HepG2 (cell line): Measurements from ENCODE around the gene GDI1. TPM values are rescaled to one million over a fixed set of nuclear protein-coding genes. Genes with fewer than 3 reads are reported as not detected.
A peak's percentile ranks its signal among the peaks of the same experiment; 100 is the strongest.

Experiments used
- ATAC-seq: fragments of 200-7000 bp; cut with Tn5 transposase; 3 replicates; pipeline ENCODE4 v1.9.1; 2020; ENCODE audit warnings: mild to moderate bottlenecking, moderate library complexity
- Bru-seq: library from RNA; stranded (reverse); fragments of 400-500 nt; gene quantifications from one replicate; lab custom pipeline; 2021; lab: Mats Ljungman, UMichigan
- BruChase-seq, 2 experiments: library from RNA; stranded (reverse); fragments of 400-500 nt; gene quantifications; one replicate each; lab custom pipeline; 2021; lab: Mats Ljungman, UMichigan
- BruUV-seq: library from RNA; stranded (reverse); fragments of 400-500 nt; replicated peaks from 2 replicates; lab custom pipeline; 2021; lab: Mats Ljungman, UMichigan
- CTCF ChIA-PET: fragments of 300-600 bp; formaldehyde crosslinking; extraction: SDS; loops from one replicate; lab custom pipeline; 2021; ENCODE audit warnings: low total read pairs, inconsistent platforms, low intra/inter-chr PET ratio; lab: Yijun Ruan, JAX
- POLR2A ChIA-PET: fragments of 350-600 bp; sonication (Branson Sonifier 250); formaldehyde crosslinking; loops from one replicate; lab custom pipeline; 2020; ENCODE audit warnings: antibody characterized with exemption, inconsistent platforms; lab: Yijun Ruan, JAX
- DNase-seq: peaks from one replicate; pipeline ENCODE4 v3.0.0-alpha.2; 2015; ENCODE audit warnings: low spot score
- FAIRE-seq: peaks from 3 replicates; lab custom pipeline; 2011; peaks lifted over from hg19 to GRCh38; lab: Jason Lieb, UNC
- H2AFZ ChIP-seq: one replicate; pipeline ENCODE4 v1.6.1; 2011; ENCODE audit warnings: low read length, inconsistent platforms
- H3K27ac ChIP-seq: fragments of 300-600 bp; 3 replicates; pipeline ENCODE4 v1.8.0; 2011; ENCODE audit warnings: mixed run types, mild to moderate bottlenecking, mixed read lengths, low read length, inconsistent platforms; ENCODE audit not compliant: insufficient read depth; ENCODE audit errors: extremely low read length
- H3K27me3 ChIP-seq, 2 experiments: fragments of 200-600 bp in 1 of 2; 2 replicates in 1 of 2; 3 replicates in 1 of 2; pipeline versions ENCODE4 v1.6.0 to v1.8.0; 2011; ENCODE audit warnings: low read length in 2 of 2, mild to moderate bottlenecking in 2 of 2, moderate library complexity in 2 of 2, inconsistent platforms in 1 of 2; ENCODE audit not compliant: insufficient read depth in 2 of 2, control insufficient read depth in 1 of 2
- H3K36me3 ChIP-seq, 2 experiments: fragments of 200-600 bp in 1 of 2; replicated peaks in 1 of 2; 2 replicates in 1 of 2; 3 replicates in 1 of 2; pipeline versions ENCODE4 v1.5.1 to v1.8.0; 2011; ENCODE audit warnings: low read length in 2 of 2, inconsistent platforms in 1 of 2; ENCODE audit not compliant: insufficient read depth in 2 of 2, control insufficient read depth in 1 of 2
- H3K4me1 ChIP-seq: 2 replicates; pipeline ENCODE4 v1.5.1; 2012; ENCODE audit warnings: low read length, inconsistent platforms; ENCODE audit not compliant: insufficient read depth
- H3K4me2 ChIP-seq: 2 replicates; pipeline ENCODE4 v1.6.0; 2011; ENCODE audit warnings: low read depth, low read length, inconsistent platforms
- H3K4me3 ChIP-seq, 3 experiments: fragments of 200-600 bp in 1 of 3; sonication (generic), shearing (Covaris generic) in 1 of 3; replicated peaks in 1 of 3; 2 replicates each; pipeline ENCODE4 v1.5.1; 2011 to 2016; ENCODE audit warnings: low read length in 3 of 3, inconsistent platforms in 2 of 3, low read depth in 2 of 3, mild to moderate bottlenecking in 2 of 3, control low read depth in 1 of 3, mixed read lengths in 1 of 3; ENCODE audit not compliant: insufficient read depth in 1 of 3
- H3K79me2 ChIP-seq: one replicate; pipeline ENCODE4 v1.6.1; 2011; ENCODE audit warnings: low read length, inconsistent platforms; ENCODE audit not compliant: insufficient read depth
- H3K9ac ChIP-seq: 2 replicates; pipeline ENCODE4 v1.6.0; 2011; ENCODE audit warnings: mild to moderate bottlenecking, low read depth, low read length, inconsistent platforms; ENCODE audit not compliant: insufficient read depth
- H3K9me3 ChIP-seq: 2 replicates; pipeline ENCODE4 v1.5.1; 2012; ENCODE audit warnings: mild to moderate bottlenecking, low read length
- H4K20me1 ChIP-seq: 2 replicates; pipeline ENCODE4 v1.6.0; 2011; ENCODE audit warnings: inconsistent platforms, mild to moderate bottlenecking, low read length, moderate library complexity; ENCODE audit not compliant: insufficient read depth
- HOXA3 ChIP-seq: sonication (generic); formaldehyde crosslinking; IDR thresholded peaks from 2 replicates; pipeline ENCODE4 v1.5.0; 2020; ENCODE audit warnings: missing genetic modification reagents
- MEIS2 ChIP-seq: sonication (generic); formaldehyde crosslinking; IDR thresholded peaks from 2 replicates; pipeline ENCODE4 v1.9.0; 2021; ENCODE audit warnings: mild to moderate bottlenecking, missing genetic modification reagents
- PITX1 ChIP-seq: sonication (generic); formaldehyde crosslinking; IDR thresholded peaks from 2 replicates; pipeline ENCODE4 v1.5.1; 2020; ENCODE audit warnings: mild to moderate bottlenecking, missing genetic modification reagents
- STAG1 ChIP-seq: sonication (generic); formaldehyde crosslinking; IDR thresholded peaks from 2 replicates; pipeline ENCODE4 v1.4.0; 2020; ENCODE audit warnings: missing genetic modification reagents
- ZFP37 ChIP-seq: sonication (generic); formaldehyde crosslinking; IDR thresholded peaks from 2 replicates; pipeline ENCODE4 v1.4.0; 2020; ENCODE audit warnings: missing genetic modification reagents, borderline replicate concordance
- ZFY ChIP-seq: sonication (generic); formaldehyde crosslinking; IDR thresholded peaks from 2 replicates; pipeline ENCODE4 v1.4.0; 2020; ENCODE audit warnings: missing genetic modification reagents
- ZNF331 ChIP-seq: sonication (generic); formaldehyde crosslinking; IDR thresholded peaks from 2 replicates; pipeline ENCODE4 v1.4.0; 2020; ENCODE audit warnings: missing genetic modification reagents
- ZNF333 ChIP-seq: sonication (generic); formaldehyde crosslinking; IDR thresholded peaks from 2 replicates; pipeline ENCODE4 v1.4.0; 2020; ENCODE audit warnings: mild to moderate bottlenecking, missing genetic modification reagents, borderline replicate concordance
- ZNF446 ChIP-seq: sonication (generic); formaldehyde crosslinking; IDR thresholded peaks from 2 replicates; pipeline ENCODE4 v1.5.0; 2020; ENCODE audit warnings: mild to moderate bottlenecking, missing genetic modification reagents
- WGBS: methylation state at CpG from one replicate; pipeline ENCODE4 v1.1.6; 2017; ENCODE audit warnings: low lambda C conversion rate; 5-methylcytosine and 5-hydroxymethylcytosine counted together
- in situ Hi-C: cut with HindIII; loops from 2 replicates; pipeline ENCODE4 v1.10.0; 2017; ENCODE audit warnings: low pct_unique_long_range_greater_than_20kb; ENCODE audit not compliant: extremely low pct_ligation_motif_present
- intact Hi-C: fragments of 100-400 bp; cut with micrococcal nuclease; formaldehyde crosslinking; loops from one replicate; pipeline ENCODE4 v1.10.0; 2022; ENCODE audit not compliant: unreplicated experiment
- long read RNA-seq, 2 experiments: library from RNA in 1 of 2; library from polyadenylated mRNA in 1 of 2; stranded (forward) in 1 of 2; unstranded in 1 of 2; transcript quantifications; one replicate each; pipeline ENCODE4 v2.0.0, GENCODE V29; 2019 to 2022
- polyA minus RNA-seq, 3 experiments: library from RNA; depleted of rRNA, polyadenylated mRNA; stranded (reverse); fragments of >200 nt; gene quantifications; 2 replicates each; pipeline ENCODE4 v1.2.3, GENCODE V29; 2011; ENCODE audit warnings: low replicate concordance in 1 of 3
- polyA plus RNA-seq, 8 experiments: library from polyadenylated mRNA; depleted of rRNA in 3 of 8; stranded (reverse) in 7 of 8; unstranded in 1 of 8; fragments of >200 nt; fragmentation: Illumina TruSeq in 4 of 8; extraction: Trizol in 4 of 8; gene quantifications; 2 replicates each; pipeline versions ENCODE4 v1.2.1 to v1.2.3, GENCODE V29; 2011 to 2016; ENCODE audit warnings: low read depth in 4 of 8, missing spikeins in 1 of 8, mixed read lengths in 1 of 8; ENCODE audit not compliant: insufficient read depth in 1 of 8
- total RNA-seq, 5 experiments: library from RNA; depleted of rRNA; stranded (reverse); fragments of >200 nt; fragmentation: Illumina TruSeq; extraction: Trizol; gene quantifications; 2 replicates each; pipeline ENCODE4 v1.2.3, GENCODE V29; 2016; ENCODE audit warnings: low read depth in 1 of 5
- TF ChIP-seq, protein P1 (sequence below): sonication (generic); formaldehyde crosslinking; IDR thresholded peaks from 2 replicates; pipeline ENCODE4 v1.4.0; 2020; ENCODE audit warnings: mild to moderate bottlenecking, missing genetic modification reagents
- TF ChIP-seq, protein P2 (sequence below): IDR thresholded peaks from 2 replicates; pipeline ENCODE4 v1.4.0; 2020; ENCODE audit warnings: mild to moderate bottlenecking, missing genetic modification reagents

Gene GDI1
- total RNA-seq (2016; rRNA removed; fragmentation: Illumina TruSeq; extraction: Trizol): 10.9 and 17.4 TPM in 2 replicates
- total RNA-seq (2016; cell fraction: cytosol; rRNA removed; fragmentation: Illumina TruSeq; extraction: Trizol; ENCODE audit: low read depth): 3.6 and 5.6 TPM in 2 replicates
- total RNA-seq (2016; cell fraction: insoluble cytoplasmic fraction; rRNA removed; fragmentation: Illumina TruSeq; extraction: Trizol): 8.9 and 16.8 TPM in 2 replicates
- total RNA-seq (2016; cell fraction: membrane; rRNA removed; fragmentation: Illumina TruSeq; extraction: Trizol): 7.5 and 7.6 TPM in 2 replicates
- total RNA-seq (2016; cell fraction: nucleus; rRNA removed; fragmentation: Illumina TruSeq; extraction: Trizol): 13.9 and 15.7 TPM in 2 replicates
- polyA plus RNA-seq (2011; rRNA removed): 105 and 124 TPM in 2 replicates
- polyA plus RNA-seq (2011; cell fraction: cytosol; rRNA removed): 60.1 and 62.5 TPM in 2 replicates
- polyA plus RNA-seq (2011; cell fraction: nucleus; rRNA removed): 582 and 608 TPM in 2 replicates
- polyA plus RNA-seq (2012): 57.4 and 84.6 TPM in 2 replicates
- polyA plus RNA-seq (2016; cell fraction: cytosol; fragmentation: Illumina TruSeq; extraction: Trizol; ENCODE audit: low read depth): 3.7 and 4.3 TPM in 2 replicates
- 14.7 and 19.8 TPM in 2 replicates for polyA plus RNA-seq (2016; cell fraction: insoluble cytoplasmic fraction; fragmentation: Illumina TruSeq; extraction: Trizol; ENCODE audit: low read depth)
- 8.3 and 8.4 TPM in 2 replicates for polyA plus RNA-seq (2016; cell fraction: membrane; fragmentation: Illumina TruSeq; extraction: Trizol; ENCODE audit: low read depth)
- polyA plus RNA-seq (2016; cell fraction: nucleus; fragmentation: Illumina TruSeq; extraction: Trizol; ENCODE audit: insufficient read depth, low read depth): 82.9 and 93.3 TPM in 2 replicates
- polyA minus RNA-seq (2011; rRNA and poly(A)+ RNA removed; ENCODE audit: low replicate concordance): 62.2 and 71.5 TPM in 2 replicates
- 25.7 and 26.8 TPM in 2 replicates for polyA minus RNA-seq (2011; cell fraction: cytosol; rRNA and poly(A)+ RNA removed)
- polyA minus RNA-seq (2011; cell fraction: nucleus; rRNA and poly(A)+ RNA removed): 94.9 and 97.9 TPM in 2 replicates
- Bru-seq, nascent RNA: percentile 56 among the genes with signal in this experiment
- percentile 86 among the genes with signal in this experiment for BruChase-seq, experiment 1, labeled RNA remaining after a 6-hour chase
- BruChase-seq, experiment 2, labeled RNA remaining after a 2-hour chase: percentile 72 among the genes with signal in this experiment
- long read RNA-seq, experiment 1, partial matches to known transcripts: 0 of 4 reads
- long read RNA-seq, experiment 1, other reads (novel, unspliced or antisense): 2 of 4 reads
- long read RNA-seq, experiment 2, transcript GDI1-204 (11 exons, 2,474 nt): major isoform, 61 of 98 reads
- long read RNA-seq, experiment 2, partial matches to known transcripts: 29 of 98 reads
- long read RNA-seq, experiment 2, other reads (novel, unspliced or antisense): 5 of 98 reads

DNA sequence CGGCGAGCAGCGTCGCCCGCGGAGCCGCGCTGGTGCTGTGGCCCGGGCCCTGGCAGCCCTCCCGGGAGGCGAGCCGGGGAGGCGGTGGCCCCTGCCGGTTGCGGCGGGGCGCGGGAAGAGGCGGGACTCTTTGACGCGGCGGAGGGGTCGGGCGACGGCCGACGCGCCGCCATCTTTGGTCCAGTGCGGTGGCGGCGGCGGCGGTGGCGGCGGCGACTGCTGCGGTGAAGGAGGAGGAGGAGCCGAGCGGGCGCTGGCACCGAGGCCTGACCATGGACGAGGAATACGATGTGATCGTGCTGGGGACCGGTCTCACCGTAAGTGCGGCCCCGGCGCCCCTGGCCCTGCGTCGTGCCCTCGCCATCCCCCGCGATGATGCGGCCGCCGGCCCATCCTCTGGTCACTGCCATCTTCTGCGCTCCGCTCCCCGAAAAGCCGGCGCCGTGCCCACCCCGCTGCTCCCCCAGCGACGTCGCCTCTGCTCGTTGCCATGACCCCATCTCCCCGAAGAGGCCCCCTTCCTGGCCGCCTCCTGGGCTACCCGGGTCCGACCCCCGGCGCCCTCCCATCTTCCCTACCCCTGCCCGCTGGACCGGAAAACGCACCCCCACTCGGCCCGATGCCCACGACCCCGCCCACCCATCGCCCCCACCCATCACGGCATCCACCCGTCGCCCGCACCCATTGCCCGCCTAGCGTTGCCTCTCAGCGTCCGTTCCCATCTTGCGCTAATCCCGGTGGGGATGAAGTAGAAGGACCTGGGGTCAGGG lies at the start of gene GDI1:
GDI1 (plus strand) TSS at position 172 of the 770 bp plus-strand sequence; CDS start at position 273, 101 bp downstream.
- peaks cover 14% of the 10 kb centered on the region for H3K79me2 ChIP-seq
- POLR2A ChIA-PET: no interaction called here
- DNase-seq: no peak
- TF ChIP-seq PITX1: no peak
- no peak for TF ChIP-seq ZFP37 (CRISPR knock-in tag)
- TF ChIP-seq ZNF331: no peak
- TF ChIP-seq STAG1 (CRISPR knock-in tag): no peak
- no peak for TF ChIP-seq ZNF333 (CRISPR knock-in tag)
- TF ChIP-seq MEIS2 (CRISPR knock-in tag): no peak
- TF ChIP-seq, protein P1, sequence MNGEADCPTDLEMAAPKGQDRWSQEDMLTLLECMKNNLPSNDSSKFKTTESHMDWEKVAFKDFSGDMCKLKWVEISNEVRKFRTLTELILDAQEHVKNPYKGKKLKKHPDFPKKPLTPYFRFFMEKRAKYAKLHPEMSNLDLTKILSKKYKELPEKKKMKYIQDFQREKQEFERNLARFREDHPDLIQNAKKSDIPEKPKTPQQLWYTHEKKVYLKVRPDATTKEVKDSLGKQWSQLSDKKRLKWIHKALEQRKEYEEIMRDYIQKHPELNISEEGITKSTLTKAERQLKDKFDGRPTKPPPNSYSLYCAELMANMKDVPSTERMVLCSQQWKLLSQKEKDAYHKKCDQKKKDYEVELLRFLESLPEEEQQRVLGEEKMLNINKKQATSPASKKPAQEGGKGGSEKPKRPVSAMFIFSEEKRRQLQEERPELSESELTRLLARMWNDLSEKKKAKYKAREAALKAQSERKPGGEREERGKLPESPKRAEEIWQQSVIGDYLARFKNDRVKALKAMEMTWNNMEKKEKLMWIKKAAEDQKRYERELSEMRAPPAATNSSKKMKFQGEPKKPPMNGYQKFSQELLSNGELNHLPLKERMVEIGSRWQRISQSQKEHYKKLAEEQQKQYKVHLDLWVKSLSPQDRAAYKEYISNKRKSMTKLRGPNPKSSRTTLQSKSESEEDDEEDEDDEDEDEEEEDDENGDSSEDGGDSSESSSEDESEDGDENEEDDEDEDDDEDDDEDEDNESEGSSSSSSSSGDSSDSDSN (CRISPR knock-in tag): 0 out of 2 replicates have a peak, but pooled peaks have one; percentile 13
- TF ChIP-seq ZFY (CRISPR knock-in tag): 0 out of 2 replicates have a peak, but pooled peaks have one; percentile 33
- TF ChIP-seq, protein P2, sequence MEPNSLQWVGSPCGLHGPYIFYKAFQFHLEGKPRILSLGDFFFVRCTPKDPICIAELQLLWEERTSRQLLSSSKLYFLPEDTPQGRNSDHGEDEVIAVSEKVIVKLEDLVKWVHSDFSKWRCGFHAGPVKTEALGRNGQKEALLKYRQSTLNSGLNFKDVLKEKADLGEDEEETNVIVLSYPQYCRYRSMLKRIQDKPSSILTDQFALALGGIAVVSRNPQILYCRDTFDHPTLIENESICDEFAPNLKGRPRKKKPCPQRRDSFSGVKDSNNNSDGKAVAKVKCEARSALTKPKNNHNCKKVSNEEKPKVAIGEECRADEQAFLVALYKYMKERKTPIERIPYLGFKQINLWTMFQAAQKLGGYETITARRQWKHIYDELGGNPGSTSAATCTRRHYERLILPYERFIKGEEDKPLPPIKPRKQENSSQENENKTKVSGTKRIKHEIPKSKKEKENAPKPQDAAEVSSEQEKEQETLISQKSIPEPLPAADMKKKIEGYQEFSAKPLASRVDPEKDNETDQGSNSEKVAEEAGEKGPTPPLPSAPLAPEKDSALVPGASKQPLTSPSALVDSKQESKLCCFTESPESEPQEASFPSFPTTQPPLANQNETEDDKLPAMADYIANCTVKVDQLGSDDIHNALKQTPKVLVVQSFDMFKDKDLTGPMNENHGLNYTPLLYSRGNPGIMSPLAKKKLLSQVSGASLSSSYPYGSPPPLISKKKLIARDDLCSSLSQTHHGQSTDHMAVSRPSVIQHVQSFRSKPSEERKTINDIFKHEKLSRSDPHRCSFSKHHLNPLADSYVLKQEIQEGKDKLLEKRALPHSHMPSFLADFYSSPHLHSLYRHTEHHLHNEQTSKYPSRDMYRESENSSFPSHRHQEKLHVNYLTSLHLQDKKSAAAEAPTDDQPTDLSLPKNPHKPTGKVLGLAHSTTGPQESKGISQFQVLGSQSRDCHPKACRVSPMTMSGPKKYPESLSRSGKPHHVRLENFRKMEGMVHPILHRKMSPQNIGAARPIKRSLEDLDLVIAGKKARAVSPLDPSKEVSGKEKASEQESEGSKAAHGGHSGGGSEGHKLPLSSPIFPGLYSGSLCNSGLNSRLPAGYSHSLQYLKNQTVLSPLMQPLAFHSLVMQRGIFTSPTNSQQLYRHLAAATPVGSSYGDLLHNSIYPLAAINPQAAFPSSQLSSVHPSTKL (CRISPR knock-in tag): no peak
- TF ChIP-seq HOXA3 (CRISPR knock-in tag): peak; percentile 81
- TF ChIP-seq ZNF446 (CRISPR knock-in tag): no peak

More for the DNA sequence above, at the start of gene GDI1:
- H3K4me3 ChIP-seq: peak within 1 kb of the TSS; percentile 54 to 87 (median 72); a peak in 5 of 6 replicates
- ATAC-seq (peak; percentile 65), FAIRE-seq (no peak)
- no CpG with 5 or more reads among the region's 93 CpGs for WGBS
- peak within 1 kb of the TSS; percentile 74 for H3K4me2 ChIP-seq
- H3K36me3 ChIP-seq: no peaks in the 10 kb centered on the region; a peak in 3 of 5 replicates
- CTCF ChIA-PET: no interaction called here
- no peaks in the 10 kb centered on the region for H3K27me3 ChIP-seq
- H3K9me3 ChIP-seq: no peaks in the 10 kb centered on the region
- in situ Hi-C loops: no loop called here
- H3K27ac ChIP-seq: peak within 1 kb of the TSS; percentile 46
- BruUV-seq: no TSS peak
- peaks cover 8% of the 10 kb centered on the region for H3K4me1 ChIP-seq
- intact Hi-C loops: no loop called here
- no peaks in the 10 kb centered on the region for H4K20me1 ChIP-seq
- H3K9ac ChIP-seq: peak within 1 kb of the TSS; percentile 60
- H2AFZ ChIP-seq: no peak within 1 kb of the TSS
